Chondrocyte (in vitro differentiated cells): ENCODE data around the gene RNASE7. TPM values are rescaled to one million over a fixed set of nuclear protein-coding genes. Genes with fewer than 3 reads are reported as not detected.
A peak's percentile ranks its signal among the peaks of the same experiment; 100 is the strongest.

Experiments
- DNase-seq: peaks from one replicate; pipeline ENCODE4 v3.0.0; 2021; ENCODE audit warnings: mixed read lengths, low spot score
- H3K27ac Mint-ChIP-seq: one replicate; pipeline ENCODE4 v1.8.0; 2021; ENCODE audit warnings: mild to moderate bottlenecking, moderate library complexity, mixed read lengths; ENCODE audit not compliant: unreplicated experiment
- H3K27me3 Mint-ChIP-seq: 2 replicates; pipeline ENCODE4 v1.8.0; 2021; ENCODE audit warnings: low read depth, mixed read lengths
- H3K36me3 Mint-ChIP-seq: 2 replicates; pipeline ENCODE4 v1.8.0; 2021; ENCODE audit warnings: low read depth, mixed read lengths
- H3K4me1 Mint-ChIP-seq: 2 replicates; pipeline ENCODE4 v1.8.0; 2021; ENCODE audit warnings: low read depth, mild to moderate bottlenecking, mixed read lengths
- H3K4me3 Mint-ChIP-seq: one replicate; pipeline ENCODE4 v1.8.0; 2021; ENCODE audit warnings: mild to moderate bottlenecking, moderate library complexity, mixed read lengths; ENCODE audit not compliant: unreplicated experiment
- H3K9me3 Mint-ChIP-seq: 2 replicates; pipeline ENCODE4 v1.8.0; 2021; ENCODE audit warnings: low read depth, mixed read lengths
- CTCF ChIP-seq: fragments of 200-600 bp; sonication (generic); IDR thresholded peaks from 2 replicates; pipeline ENCODE4 v1.5.0; 2021; ENCODE audit warnings: antibody characterized with exemption, mild to moderate bottlenecking, moderate library complexity
- microRNA-seq: library from miRNA; unstranded; fragments of <30 nt; microRNA quantifications from one replicate; pipeline ENCODE4 v1.2.0, GENCODE V29; 2020; ENCODE audit warnings: borderline number of aligned reads
- total RNA-seq: library from RNA; stranded (reverse); gene quantifications from 3 replicates; pipeline ENCODE4 v1.2.1, GENCODE V29; 2021

The RNASE7 gene
- total RNA-seq, 1 donor from 2014 or later, result not detected

DNA sequence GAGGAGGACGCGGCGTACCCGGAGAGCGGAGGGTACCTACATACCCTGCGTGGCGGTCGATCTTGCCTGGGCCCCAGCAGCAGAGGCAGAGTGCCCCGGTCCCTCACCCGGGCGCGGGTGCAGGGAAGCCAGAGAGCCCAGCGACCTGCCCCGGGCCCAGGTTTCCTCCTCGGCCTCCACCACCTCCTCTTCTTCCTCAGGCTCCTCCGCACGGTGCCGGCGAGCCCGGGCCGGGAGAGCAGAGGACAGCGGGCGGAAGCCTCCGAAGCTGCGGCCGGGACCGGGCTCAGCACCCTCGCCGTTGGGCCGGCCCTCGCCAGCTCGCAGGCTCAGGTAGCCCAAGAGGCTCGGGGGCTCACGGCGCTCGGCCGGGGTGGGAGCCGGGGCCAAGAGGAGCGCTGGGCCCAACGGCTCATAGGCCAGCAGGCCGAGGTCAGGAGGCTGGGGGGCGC is 49.7 kb downstream of the RNASE7 start:
- TF ChIP-seq CTCF, result no peak
- H3K27me3 Mint-ChIP-seq, result no peaks in the 10 kb centered on the region
- no peak overlapping the region for H3K27ac Mint-ChIP-seq
- H3K36me3 Mint-ChIP-seq, result peaks cover 19% of the 10 kb centered on the region
- DNase-seq, result no peak
- peaks cover 46% of the 10 kb centered on the region for H3K4me1 Mint-ChIP-seq
- no peak overlapping the region for H3K4me3 Mint-ChIP-seq
- no peaks in the 10 kb centered on the region for H3K9me3 Mint-ChIP-seq

DNA sequence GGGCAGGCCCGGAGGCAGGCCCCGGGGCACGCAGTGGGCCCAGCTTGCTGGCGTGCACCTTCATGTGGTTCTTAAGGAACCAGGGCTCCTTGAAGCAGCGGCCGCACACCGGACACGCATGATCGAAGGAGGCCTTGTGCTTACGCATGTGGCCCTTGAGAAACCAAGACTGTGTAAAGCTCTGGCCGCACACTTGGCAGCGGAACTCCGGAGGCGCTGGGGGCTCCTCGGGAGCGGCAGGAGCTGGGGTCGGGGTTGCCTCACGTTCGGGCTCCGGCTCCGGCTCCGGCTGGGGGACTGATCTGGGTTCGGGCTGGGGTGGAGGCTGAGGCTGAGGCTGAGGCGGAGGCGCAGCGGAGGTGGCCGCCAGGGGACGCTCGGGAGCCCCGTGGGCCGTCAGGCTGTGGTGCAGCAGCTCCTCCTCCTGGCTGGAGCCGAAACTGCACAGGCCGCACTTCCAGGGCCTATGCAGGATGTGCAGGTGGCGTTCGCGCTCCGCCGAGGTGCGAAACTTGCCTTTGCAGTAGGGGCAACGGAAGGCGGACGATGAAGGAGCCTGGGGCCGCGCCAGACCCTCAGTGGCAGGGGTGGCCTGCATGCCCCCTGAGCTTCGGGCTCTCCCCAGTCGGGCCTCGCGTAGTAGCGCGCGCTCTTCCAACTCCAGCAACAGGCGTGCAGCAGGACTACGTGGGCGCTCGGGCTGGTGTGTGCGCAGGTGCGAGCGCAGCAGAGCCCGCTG is 50.3 kb downstream of the RNASE7 start:
- Mint-ChIP-seq H3K27ac (peak overlapping the region; percentile 36), H3K4me3 (no peak overlapping the region), H3K27me3 (no peaks in the 10 kb centered on the region), H3K36me3 (peaks cover 19% of the 10 kb centered on the region), H3K9me3 (no peaks in the 10 kb centered on the region), H3K4me1 (peaks cover 46% of the 10 kb centered on the region)
- DNase-seq, result no peak
- peak; percentile 100 for TF ChIP-seq CTCF

DNA sequence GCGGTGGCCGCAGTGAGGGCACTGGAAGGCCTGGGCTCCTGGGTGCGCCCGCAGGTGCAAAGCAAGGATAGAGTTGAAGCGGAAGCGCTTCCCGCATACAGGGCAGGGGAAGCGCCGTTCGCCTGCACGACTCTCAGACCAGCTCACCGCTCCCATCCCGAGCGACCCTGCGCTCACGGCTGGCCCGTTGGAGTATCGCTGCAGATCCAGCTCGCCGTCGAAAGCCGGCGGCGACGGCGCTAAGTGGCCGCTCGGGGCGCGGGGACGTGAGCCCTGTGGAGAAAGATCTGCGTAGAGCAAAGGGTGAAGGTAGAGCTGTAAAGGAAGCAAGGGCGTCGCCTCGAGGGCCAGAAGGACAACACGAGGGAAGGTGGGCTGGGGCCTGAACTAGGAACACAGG is 50.9 kb downstream of the RNASE7 start:
- Mint-ChIP-seq H3K27me3 (no peaks in the 10 kb centered on the region), H3K4me1 (peaks cover 41% of the 10 kb centered on the region), H3K27ac (no peak overlapping the region), H3K4me3 (no peak overlapping the region), H3K36me3 (peaks cover 16% of the 10 kb centered on the region), H3K9me3 (no peaks in the 10 kb centered on the region)
- DNase-seq, result no peak
- TF ChIP-seq CTCF, result no peak

Small RNA genes within 50 kb of the gene (microRNA-seq; reads per million reads assigned to microRNA genes)
- gene MIR6717, result not detected

Other genes with a start within 250 kb of the RNASE7 start
- gene RNASE1, start 239.5 kb upstream of the RNASE7 start, total RNA-seq, result 0.72 to 0.97 TPM in 2 of 3 replicates, not detected in the other
- not detected in 3 replicates for gene RNASE3, start 151.0 kb upstream of the RNASE7 start, total RNA-seq
- not detected in 3 replicates for gene RNASE2, start 86.9 kb upstream of the RNASE7 start, total RNA-seq
- gene METTL17, start 52.4 kb upstream of the RNASE7 start, total RNA-seq, result 34.4 to 50.1 TPM (median 41.1 TPM) in 3 replicates
- not detected in 3 replicates for gene SLC39A2, start 43.1 kb upstream of the RNASE7 start, total RNA-seq
- 5.7 to 6.9 TPM (median 6.3 TPM) in 3 replicates for gene NDRG2, start 17.3 kb upstream of the RNASE7 start, total RNA-seq
- gene TPPP2, start 12.1 kb upstream of the RNASE7 start, total RNA-seq, result not detected in 3 replicates
- gene RNASE13, start 7.6 kb upstream of the RNASE7 start, total RNA-seq, result not detected in 3 replicates
- gene RNASE8, start 15.5 kb downstream of the RNASE7 start, total RNA-seq, result not detected in 3 replicates
- gene ARHGEF40, start 27.9 kb downstream of the RNASE7 start, total RNA-seq, result 86.1 to 144 TPM (median 90.4 TPM) in 3 replicates
- 23.3 to 26.3 TPM (median 23.9 TPM) in 3 replicates for gene ZNF219, start 56.3 kb downstream of the RNASE7 start, total RNA-seq
- 1.1 to 1.6 TPM (median 1.2 TPM) in 3 replicates for gene TMEM253, start 58.7 kb downstream of the RNASE7 start, total RNA-seq
- not detected in 3 replicates for gene OR5AU1, start 113.7 kb downstream of the RNASE7 start, total RNA-seq
- 286 to 352 TPM (median 291 TPM) in 3 replicates for gene HNRNPC, start 227.1 kb downstream of the RNASE7 start, total RNA-seq
- not detected in 3 replicates for gene RPGRIP1, start 237.7 kb downstream of the RNASE7 start, total RNA-seq